GM20431 (cell line): ENCODE results near the gene PRSS57.

ENCODE experiments used
- in situ Hi-C: fragments of 300-500 bp; cut with MseI, MboI; formaldehyde crosslinking; loops from one replicate; pipeline ENCODE4 v1.15.0; 2020; ENCODE audit warnings: low sequenced_read_pairs; ENCODE audit not compliant: unreplicated experiment

Gene PRSS57

GRCh38 chr19:641702-642101 lies 53.5 kb downstream of the PRSS57 start:
- in situ Hi-C loops = no loop called here

GRCh38 chr19:640606-641189 lies 54.6 kb downstream of the PRSS57 start:
- in situ Hi-C loops = no loop called here

DNA sequence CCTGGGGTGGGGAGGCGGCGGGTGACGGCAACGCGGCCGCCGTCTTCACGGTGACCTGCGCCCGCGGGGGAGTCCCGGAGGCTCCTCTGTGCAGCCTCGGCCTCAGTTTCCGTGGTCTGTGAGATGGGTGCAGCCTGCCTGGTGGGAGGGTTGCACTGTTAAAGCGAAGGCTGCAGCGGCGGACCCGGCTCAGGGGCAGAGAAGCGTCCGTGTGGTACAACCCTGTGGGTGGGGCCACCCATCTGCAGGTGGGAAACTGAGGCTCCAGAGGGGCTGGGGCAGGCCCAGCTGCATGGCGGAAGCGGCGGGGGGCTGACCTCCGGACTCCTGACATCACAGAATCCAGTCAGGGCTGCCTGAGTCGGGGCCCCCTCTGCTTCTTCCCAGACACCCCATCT lies 55.1 kb downstream of the PRSS57 start:
- in situ Hi-C loops = no loop called here

DNA sequence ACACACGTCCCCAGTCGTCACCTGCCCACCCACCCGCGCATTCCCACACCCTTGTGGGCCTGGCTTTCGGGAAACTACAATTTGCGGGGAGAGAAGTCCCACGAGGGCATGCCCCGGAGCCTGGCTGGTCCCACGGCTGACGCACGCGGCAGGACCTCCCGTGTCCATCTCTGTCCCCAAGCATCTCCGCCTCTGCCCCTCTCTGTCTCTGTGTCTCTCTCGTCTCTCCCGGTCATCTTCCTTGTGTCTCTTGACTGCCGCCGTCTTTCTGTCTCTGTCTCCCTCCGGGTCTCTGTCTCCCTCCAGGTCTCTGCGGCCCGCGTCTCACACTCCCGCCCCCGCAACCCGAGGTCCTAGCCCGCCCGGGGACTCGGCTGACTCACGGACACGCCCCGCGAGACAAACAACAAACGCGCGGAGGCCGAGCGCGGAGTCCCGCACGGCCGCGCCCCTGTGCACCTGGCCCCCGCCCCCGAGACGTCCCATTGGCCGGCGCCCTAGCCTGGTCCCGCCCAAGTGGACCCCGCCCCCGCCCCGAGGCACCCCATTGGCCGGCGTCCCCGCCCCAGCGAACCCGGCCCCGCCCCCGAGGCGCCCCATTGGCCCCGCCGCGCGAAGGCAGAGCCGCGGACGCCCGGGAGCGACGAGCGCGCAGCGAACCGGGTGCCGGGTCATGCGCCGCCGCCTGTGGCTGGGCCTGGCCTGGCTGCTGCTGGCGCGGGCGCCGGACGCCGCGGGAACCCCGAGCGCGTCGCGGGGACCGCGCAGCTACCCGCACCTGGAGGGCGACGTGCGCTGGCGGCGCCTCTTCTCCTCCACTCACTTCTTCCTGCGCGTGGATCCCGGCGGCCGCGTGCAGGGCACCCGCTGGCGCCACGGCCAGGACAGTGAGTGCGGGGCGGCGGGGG lies 55.7 kb downstream of the PRSS57 start, which contains the start of gene FGF22:
TSS of gene FGF22 (plus strand) at position 627 of the 908 bp plus-strand sequence. CDS start at position 674, 47 bp downstream.
- in situ Hi-C loops = no loop called here

DNA sequence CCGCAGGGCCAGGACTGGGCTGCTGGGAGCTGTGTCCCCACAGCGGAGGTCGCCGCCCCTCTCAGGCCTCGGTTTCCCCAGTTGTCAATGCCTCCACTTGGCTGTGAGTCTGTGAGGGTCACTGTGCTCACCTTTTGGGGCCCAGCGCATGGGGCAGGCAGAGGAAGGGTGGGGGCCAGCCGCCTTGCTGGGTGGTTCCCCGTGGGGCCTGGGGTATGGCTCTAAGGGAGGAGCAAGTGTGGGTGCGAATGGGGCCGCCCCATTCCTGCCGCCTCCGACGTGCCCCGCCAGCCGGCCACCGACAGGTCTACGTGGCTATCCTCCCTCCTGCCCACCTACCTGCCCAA lies 56.4 kb downstream of the PRSS57 start:
- in situ Hi-C loops = no loop called here
